GM19452 (cell line): ENCODE measurements around the gene PITPNB.

Source experiments
- ATAC-seq: cut with Tn5 transposase; IDR thresholded peaks from one replicate; pipeline ENCODE4 v1.9.1; 2021; ENCODE audit not compliant: unreplicated experiment

PITPNB gene

GRCh38 chr22:27919222-27919941 lies at the start of gene PITPNB:
PITPNB (minus strand) TSS chr22:27919256; CDS start chr22:27919191, 65 bp downstream.
- peak; percentile 82 for ATAC-seq

- no peak for ATAC-seq
Observed at GRCh38 chr22:27966168-27967064, 47.4 kb upstream of the PITPNB start.

GRCh38 chr22:27962268-27963044 lies 43.4 kb upstream of the PITPNB start:
- no peak for ATAC-seq

- no peak for ATAC-seq
Observed at GRCh38 chr22:27961680-27962079, 42.6 kb upstream of the PITPNB start.

- no peak for ATAC-seq
Observed at GRCh38 chr22:27961182-27961581, 42.1 kb upstream of the PITPNB start.

GRCh38 chr22:27959335-27960090 lies 40.5 kb upstream of the PITPNB start:
- no peak for ATAC-seq

- no peak for ATAC-seq
Observed at GRCh38 chr22:27952779-27953178, 33.7 kb upstream of the PITPNB start.

GRCh38 chr22:27952091-27952490 lies 33.0 kb upstream of the PITPNB start:
- ATAC-seq = no peak

GRCh38 chr22:27949421-27949820 lies 30.4 kb upstream of the PITPNB start:
- no peak for ATAC-seq

- no peak for ATAC-seq
Observed at GRCh38 chr22:27948569-27948968, 29.5 kb upstream of the PITPNB start.

- ATAC-seq = no peak
Observed at GRCh38 chr22:27947448-27947847, 28.4 kb upstream of the PITPNB start.

- no peak for ATAC-seq
Observed at GRCh38 chr22:27941143-27941542, 22.1 kb upstream of the PITPNB start.

- ATAC-seq = no peak
Observed at GRCh38 chr22:27937453-27937852, 18.4 kb upstream of the PITPNB start.

GRCh38 chr22:27935897-27936296 lies 16.8 kb upstream of the PITPNB start:
- no peak for ATAC-seq

GRCh38 chr22:27934069-27934468 lies 15.0 kb upstream of the PITPNB start:
- ATAC-seq = no peak

GRCh38 chr22:27933186-27933983 lies 14.3 kb upstream of the PITPNB start:
- no peak for ATAC-seq

- no peak for ATAC-seq
Observed at GRCh38 chr22:27930331-27931060, 11.4 kb upstream of the PITPNB start.

GRCh38 chr22:27927608-27928007 lies 8.6 kb upstream of the PITPNB start:
- ATAC-seq = no peak

- ATAC-seq = no peak
Observed at GRCh38 chr22:27925331-27925730, 6.3 kb upstream of the PITPNB start.
